GM10847 (cell line): ENCODE data around the gene WDR75.

Source experiments
- POLR2A ChIP-seq: IDR thresholded peaks from 2 replicates; pipeline ENCODE4 v1.6.1; 2011; ENCODE audit not compliant: insufficient read length; ENCODE audit errors: extremely low read depth

The WDR75 gene

GRCh38 chr2:189481071-189481470 is 39.8 kb downstream of the WDR75 start:
- no peak for TF ChIP-seq POLR2A

- no peak for TF ChIP-seq POLR2A
Observed at GRCh38 chr2:189483571-189483970, 42.3 kb downstream of the WDR75 start.

GRCh38 chr2:189483980-189484740 is 42.9 kb downstream of the WDR75 start:
- no peak for TF ChIP-seq POLR2A

GRCh38 chr2:189485146-189485545 is 43.9 kb downstream of the WDR75 start:
- TF ChIP-seq POLR2A: no peak

- TF ChIP-seq POLR2A: no peak
Observed at GRCh38 chr2:189486237-189486770, 45.0 kb downstream of the WDR75 start.

- no peak for TF ChIP-seq POLR2A
Observed at GRCh38 chr2:189487283-189488007, 46.2 kb downstream of the WDR75 start.

- no peak for TF ChIP-seq POLR2A
Observed at GRCh38 chr2:189488008-189488310, 46.7 kb downstream of the WDR75 start.

GRCh38 chr2:189492451-189492850 is 51.2 kb downstream of the WDR75 start:
- no peak for TF ChIP-seq POLR2A

- TF ChIP-seq POLR2A: no peak
Observed at GRCh38 chr2:189498205-189498604, 56.9 kb downstream of the WDR75 start.

- no peak for TF ChIP-seq POLR2A
Observed at GRCh38 chr2:189499137-189499536, 57.9 kb downstream of the WDR75 start.

- no peak for TF ChIP-seq POLR2A
Observed at GRCh38 chr2:189500456-189501160, 59.3 kb downstream of the WDR75 start.

- no peak for TF ChIP-seq POLR2A
Observed at GRCh38 chr2:189501487-189501886, 60.2 kb downstream of the WDR75 start.

- TF ChIP-seq POLR2A: no peak
Observed at GRCh38 chr2:189502714-189503113, 61.4 kb downstream of the WDR75 start.

GRCh38 chr2:189504238-189504637 is 63.0 kb downstream of the WDR75 start:
- no peak for TF ChIP-seq POLR2A

GRCh38 chr2:189505492-189505891 is 64.2 kb downstream of the WDR75 start:
- TF ChIP-seq POLR2A: no peak

- TF ChIP-seq POLR2A: no peak
Observed at GRCh38 chr2:189506514-189506976, 65.3 kb downstream of the WDR75 start.
